Suprapubic skin (tissue), 3 donors: ENCODE results near the gene LRP1B.

Experiments used
- EP300 ChIP-seq: sonication (generic); formaldehyde crosslinking; IDR thresholded peaks from one replicate; pipeline ENCODE4 v1.6.1; 2017; ENCODE audit warnings: antibody characterized with exemption
- POLR2A ChIP-seq, 2 donors: fragments of 450-650 bp; IDR thresholded peaks; one replicate each; pipeline ENCODE4 v1.6.1; 2017; ENCODE audit warnings: antibody characterized with exemption in 2 of 2, mild to moderate bottlenecking in 2 of 2, moderate library complexity in 2 of 2
- TF ChIP-seq, protein P1 (sequence below), 2 donors: fragments of 200-600 bp in 1 of 2; fragments of 450-650 bp in 1 of 2; sonication (generic) in 1 of 2; IDR thresholded peaks; one replicate each; pipeline ENCODE4 v1.5.1; 2016 to 2019; ENCODE audit warnings: antibody characterized with exemption in 2 of 2, mild to moderate bottlenecking in 1 of 2, moderate library complexity in 1 of 2

DNA sequence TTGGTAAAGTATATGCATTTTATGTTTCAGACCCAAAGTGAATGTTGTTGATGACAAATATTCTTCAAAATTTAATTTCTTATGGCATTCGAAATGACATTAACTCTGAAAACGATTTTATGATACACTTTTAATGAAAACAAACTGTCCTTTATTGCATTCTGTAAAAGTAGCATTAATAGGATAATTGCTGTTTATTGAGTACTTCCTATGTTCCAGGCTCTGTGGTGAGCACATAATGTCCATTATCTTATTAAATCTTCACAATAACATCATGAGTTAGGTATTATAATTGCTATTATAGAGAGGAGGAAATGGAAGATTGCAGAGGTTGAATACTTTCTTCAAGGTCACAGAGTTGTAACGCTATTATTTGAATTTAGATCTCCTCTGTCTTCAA is 638.0 kb downstream of the LRP1B start:
- TF ChIP-seq, protein P1, sequence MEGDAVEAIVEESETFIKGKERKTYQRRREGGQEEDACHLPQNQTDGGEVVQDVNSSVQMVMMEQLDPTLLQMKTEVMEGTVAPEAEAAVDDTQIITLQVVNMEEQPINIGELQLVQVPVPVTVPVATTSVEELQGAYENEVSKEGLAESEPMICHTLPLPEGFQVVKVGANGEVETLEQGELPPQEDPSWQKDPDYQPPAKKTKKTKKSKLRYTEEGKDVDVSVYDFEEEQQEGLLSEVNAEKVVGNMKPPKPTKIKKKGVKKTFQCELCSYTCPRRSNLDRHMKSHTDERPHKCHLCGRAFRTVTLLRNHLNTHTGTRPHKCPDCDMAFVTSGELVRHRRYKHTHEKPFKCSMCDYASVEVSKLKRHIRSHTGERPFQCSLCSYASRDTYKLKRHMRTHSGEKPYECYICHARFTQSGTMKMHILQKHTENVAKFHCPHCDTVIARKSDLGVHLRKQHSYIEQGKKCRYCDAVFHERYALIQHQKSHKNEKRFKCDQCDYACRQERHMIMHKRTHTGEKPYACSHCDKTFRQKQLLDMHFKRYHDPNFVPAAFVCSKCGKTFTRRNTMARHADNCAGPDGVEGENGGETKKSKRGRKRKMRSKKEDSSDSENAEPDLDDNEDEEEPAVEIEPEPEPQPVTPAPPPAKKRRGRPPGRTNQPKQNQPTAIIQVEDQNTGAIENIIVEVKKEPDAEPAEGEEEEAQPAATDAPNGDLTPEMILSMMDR (IDR thresholded peaks at IDR 0.05), result no peak
- TF ChIP-seq POLR2A (IDR thresholded peaks at IDR 0.05), result no peak
- TF ChIP-seq EP300, result no peak
